Activated CD4-positive, CD25-positive, alpha-beta regulatory T cell (primary cell): Measurements from ENCODE around the gene TIMM17A.

Experiments used
- DNase-seq, 4 experiments: peaks; one replicate each; lab custom pipeline; 2025; lab: John Stamatoyannopoulos, UW

The TIMM17A gene

DNA sequence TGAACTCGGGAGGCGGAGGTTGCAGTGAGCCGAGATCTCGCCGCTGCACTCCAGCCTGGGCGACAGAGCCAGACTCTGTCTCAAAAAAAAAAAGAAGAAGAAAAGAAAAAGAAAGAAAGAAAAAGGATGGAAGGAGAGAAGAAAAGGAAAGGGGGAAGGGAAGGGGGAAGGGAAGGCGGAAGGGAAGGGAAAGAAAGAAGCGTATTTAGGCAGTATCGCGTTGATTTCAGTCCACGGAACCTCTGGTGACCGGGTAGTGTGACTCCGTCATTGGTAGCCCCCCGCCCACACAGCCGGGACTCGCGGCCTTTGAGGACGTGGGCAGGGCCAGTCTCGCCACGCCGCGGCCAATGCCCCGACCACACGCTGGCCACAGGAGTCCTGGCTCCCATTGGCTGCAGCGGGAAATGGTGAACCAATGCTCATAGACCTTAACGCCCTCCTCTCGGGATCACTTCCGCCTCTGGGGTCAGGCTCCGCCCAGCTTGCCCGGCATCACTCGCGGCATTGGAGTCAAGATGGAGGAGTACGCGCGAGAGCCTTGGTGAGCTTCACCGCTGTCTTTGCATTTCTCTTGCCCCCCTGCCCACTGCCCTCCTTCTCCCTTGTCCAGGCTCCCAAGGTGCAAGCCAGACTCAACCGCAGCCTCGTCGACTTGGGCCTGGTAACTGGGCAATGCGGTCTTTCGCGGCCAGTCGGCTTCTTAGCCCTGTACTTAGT, at the start of gene TIMM17A:
TIMM17A (plus strand) TSS at position 495 of the 720 bp plus-strand sequence; CDS start at position 519, 24 bp downstream.
- DNase-seq: peak; percentile 81 to 86 (median 86)

DNA sequence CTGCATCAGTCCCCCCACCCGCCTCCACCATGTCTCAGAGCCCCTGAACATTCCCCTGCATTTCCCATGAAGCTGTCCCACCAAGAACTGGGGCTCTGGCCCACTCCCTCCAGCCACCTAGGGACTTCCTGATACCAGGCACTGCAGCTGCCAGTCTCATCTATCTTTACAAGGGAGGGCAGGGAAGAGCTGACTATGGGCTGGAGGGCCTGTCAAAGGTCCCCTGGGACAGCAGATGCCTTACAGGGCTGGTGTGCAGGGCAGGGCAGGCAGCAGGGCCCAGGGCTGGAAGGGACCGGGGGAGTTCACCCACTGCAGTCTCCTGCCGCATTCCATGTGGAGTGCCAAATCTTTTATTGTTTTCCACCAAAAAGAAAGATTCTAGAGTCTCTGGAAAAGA, 49.0 kb upstream of the TIMM17A start:
- DNase-seq: no peak

DNA sequence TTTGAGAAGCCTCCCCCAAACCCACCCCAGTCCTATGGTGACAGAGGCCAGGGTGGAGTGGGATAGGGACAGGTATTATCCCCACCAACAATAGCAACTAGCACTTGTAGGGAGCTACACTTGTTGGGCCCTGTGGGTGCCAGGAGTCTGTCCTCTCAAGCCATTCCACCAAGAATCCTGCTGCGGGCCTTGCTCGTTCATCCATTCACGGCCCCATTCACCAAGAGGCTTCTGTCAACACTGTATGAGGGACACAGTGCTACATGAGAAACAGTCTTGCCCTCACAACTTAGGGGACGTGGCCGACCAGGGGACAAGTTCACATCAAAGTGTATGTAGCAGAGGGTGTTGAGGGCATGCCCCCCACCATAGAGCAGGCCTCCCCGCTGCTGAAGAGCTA, 47.7 kb upstream of the TIMM17A start:
- no peak for DNase-seq

DNA sequence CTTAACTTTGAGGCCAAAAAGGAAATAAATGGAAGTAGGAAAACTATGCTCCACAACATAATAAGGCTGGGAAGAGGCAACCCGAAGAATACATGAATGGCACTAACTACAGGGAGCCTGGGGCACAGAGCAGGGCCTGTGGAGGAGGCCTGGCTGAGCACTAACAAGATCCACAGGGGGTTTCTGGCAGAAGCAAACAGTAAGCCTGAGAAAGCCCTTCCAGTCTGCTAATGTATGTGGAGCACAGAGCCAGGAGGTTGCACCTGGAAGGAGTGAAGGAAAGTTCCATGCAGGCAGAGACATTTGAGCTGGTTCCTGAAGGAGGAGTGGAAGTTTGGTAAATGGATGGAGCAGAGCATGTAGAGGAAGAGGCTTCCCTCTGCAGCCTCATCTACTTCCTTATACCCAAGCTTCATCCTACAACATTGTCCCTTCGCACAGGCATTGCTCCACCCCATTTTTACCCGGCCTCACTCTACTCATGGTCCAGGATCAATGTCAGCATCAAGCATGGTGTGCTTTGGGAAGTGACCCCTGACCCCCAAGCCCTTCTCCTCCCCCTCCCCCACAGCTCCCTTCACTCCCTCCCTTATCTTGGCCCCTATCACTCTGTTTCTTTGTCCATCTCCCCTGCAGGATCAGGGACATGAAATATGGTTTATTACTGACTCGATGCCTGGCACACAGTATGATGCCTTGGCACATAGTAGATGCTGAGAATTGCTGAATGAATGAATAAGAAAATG, 43.3 kb upstream of the TIMM17A start:
- DNase-seq: no peak

DNA sequence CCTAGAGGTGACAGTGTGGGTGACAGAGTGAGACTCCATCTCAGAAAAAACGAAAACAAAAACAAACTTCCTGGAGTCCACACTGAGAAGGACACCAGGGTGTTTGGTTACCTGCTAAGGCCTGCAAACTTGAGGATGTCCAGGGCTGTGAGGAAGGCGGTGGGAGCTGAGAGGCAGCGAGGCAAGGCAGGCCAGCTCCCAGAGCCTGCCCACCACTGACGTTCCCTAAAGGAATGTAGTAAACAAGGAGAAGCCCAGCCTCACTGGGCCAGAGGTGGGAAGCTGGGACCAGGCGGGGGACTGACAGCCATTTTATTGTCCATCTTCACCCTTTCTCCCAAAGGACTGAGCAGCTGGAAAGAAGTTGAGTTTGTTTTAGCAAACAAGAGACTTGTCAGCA, 42.5 kb upstream of the TIMM17A start:
- DNase-seq: no peak

DNA sequence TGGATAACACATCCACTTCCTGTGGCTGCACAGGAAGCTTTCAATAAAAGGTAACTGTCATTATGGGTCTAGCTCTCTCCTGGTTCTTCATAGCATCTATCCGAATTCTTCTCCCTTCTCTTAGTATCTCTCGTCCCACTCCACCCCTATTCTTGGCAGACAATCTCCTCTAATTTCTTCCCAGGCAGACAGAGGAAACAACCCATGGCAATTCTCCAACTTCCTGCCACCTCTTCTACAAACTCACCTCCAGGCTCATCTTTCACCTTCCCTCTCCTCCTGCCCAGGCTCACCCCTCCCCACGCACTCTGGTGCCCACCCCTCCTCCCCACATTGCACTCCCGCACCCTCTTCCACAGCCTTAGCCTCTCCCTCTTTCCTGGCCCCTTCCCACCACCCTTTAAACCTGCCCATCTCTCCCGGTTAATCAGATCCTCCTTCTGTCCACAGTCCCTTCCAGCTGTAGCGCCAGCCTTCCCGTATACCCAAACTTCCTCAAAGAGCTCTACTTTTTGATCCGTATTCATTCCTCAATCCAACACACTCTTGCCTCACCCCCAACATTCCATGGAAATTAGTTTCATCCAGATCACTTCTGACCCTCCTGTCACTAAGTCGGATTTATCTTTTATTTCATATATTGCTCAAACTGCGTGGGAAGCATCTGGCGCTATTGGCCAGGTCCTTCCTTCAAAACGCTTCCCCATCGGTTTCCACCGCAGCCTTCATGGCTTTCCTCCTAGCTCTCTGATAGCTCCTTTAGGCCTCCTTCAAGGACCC, 40.7 kb upstream of the TIMM17A start:
- no peak for DNase-seq

DNA sequence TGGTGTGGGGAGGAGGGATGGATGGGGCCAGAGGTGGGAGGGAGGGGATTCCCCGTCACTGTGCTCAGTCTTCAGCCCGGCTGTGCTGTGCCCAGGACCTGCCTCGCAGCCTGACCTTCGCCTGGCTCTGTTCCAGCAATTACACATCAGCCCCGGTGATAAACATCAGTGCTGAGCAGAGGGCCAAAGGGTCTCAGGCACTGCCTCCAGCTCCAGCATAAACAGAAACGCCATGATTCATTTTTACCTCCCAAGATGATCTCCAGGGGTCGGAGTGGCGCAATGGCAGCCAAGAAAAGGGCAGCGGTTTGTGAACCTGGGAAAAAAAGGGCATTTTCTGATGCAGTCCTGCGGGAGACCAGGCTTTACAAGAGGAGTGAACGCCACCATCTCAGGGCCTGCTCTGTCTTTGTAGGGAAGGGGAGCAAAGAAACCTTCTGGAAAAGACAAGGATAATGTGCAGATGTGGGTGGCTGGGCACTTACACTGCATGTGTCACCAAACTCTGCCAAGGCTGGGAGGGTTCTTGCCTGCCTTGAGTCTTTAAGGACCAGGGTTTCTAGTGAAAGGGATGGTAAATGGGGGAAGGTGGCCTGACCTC, 38.6 kb upstream of the TIMM17A start:
- no peak for DNase-seq

DNA sequence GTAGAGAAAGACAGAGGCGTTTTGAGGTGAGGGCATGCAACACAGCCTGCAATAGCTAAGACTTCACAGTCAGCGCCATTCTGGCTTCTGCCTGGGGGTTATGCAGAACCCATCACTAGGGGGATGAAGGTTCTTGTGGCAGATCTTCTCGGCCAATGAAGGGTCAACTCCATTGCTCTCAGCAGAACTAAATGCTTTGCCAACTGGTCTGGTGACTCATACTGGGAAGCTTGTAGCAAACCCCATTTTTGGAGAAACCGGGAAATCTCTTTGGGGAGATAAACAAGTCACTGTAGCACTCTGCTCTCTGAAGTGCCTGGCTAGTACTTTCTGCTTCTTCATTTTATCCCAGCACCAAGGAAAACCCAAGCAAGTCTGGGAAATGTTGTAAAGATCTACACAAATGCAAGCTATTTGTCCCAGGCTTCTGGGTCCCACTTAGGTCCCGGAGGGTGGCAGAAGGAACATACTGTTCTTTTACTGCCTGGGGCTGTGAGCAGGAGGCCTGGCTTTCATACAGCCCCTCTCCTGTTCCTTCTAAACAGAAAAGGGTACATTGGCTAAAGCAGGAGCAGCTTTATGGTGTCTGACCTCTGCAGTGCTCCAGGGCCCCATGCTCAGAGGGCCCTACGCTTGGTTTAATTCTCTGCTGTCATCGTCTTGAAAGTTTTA, 37.8 kb upstream of the TIMM17A start:
- DNase-seq: no peak

DNA sequence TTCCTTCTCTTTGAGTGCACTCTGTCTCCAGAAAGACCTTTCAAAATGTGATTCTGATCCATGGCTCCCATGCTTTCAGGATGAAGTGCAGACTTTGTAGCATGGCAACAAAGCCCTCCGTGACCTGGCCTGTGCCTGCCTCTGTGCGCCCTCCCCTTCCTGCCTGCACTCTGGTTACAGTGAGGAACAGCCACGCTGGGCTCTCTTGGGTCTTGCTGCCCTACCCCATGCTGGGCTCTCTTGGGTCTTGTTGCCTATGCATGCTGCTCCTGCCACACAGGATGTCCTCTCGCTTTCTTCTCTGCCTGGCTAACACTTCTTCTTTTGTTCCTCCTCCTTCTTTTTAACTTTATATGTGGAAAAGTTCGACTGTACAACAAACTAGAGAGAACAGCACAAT, 37.0 kb upstream of the TIMM17A start:
- no peak for DNase-seq

DNA sequence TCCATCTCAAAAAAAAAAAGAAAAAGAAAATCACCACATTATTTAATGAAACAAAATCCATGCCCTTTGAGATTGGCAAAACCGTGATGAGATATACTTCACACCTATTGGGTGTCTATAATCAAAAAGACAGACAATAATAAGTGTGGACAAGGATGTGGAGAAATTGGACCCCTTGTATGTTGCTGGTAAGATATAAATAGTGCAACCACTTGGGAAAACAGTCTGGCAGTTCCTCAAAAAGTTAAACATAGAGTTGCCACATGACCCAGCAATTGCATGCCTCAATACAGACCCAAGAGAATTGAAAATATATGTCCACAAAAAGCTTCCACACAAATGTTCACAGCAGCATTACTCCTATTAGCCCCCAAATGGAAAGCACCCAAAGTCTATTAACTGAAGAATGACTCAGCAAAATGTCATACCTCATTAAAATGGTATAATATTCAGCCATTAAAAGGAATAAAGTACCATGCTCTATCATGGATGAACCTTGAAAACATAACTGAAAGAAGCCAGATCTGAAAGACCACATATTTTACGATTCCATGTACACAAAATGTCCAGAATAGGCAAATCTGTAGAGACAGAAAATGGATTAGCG, 33.2 kb upstream of the TIMM17A start:
- DNase-seq: no peak

DNA sequence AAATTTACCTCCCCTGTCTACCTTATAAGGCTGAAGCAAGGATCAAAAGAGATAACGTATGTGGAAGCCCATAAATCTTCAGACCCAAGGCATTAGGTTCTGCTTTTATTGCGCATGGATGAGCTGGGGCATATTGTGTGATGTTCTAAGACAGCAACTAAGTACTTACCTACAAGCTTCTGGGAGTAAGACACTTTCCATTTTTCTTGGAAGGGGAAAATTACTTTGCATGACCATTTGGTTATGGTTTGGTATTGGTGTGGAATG, 30.1 kb upstream of the TIMM17A start:
- DNase-seq: no peak

DNA sequence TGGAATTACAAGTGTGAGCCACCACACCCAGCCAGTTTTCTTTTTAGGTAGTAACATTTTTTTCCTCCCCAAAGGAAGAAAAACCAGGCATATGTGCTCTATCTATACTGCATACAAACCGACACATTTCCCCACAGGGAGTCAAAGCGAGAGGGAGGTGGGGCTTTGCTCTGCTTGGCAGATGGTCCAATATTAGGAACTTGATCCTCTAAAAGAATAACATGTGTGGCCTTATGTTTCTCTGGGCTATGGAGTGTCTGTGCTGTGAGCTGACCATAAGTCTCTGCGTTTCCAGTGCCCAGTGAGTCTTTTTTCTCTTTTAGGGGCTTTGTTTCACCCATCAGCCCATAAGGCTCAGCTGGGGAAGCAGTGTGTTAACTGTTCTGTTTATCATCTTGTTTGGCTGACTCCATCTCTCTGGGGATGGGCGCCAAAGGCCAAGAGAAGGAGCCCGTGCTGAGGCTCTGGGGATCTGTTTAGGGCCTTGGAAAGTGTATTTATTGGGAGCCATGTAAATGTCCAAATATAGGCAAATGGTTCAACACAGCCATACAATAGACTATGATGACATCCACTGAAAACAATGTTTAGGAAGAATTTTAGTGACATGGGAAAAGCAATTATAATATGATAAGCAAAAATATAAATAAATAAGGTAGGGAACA, 29.2 kb upstream of the TIMM17A start:
- no peak for DNase-seq

DNA sequence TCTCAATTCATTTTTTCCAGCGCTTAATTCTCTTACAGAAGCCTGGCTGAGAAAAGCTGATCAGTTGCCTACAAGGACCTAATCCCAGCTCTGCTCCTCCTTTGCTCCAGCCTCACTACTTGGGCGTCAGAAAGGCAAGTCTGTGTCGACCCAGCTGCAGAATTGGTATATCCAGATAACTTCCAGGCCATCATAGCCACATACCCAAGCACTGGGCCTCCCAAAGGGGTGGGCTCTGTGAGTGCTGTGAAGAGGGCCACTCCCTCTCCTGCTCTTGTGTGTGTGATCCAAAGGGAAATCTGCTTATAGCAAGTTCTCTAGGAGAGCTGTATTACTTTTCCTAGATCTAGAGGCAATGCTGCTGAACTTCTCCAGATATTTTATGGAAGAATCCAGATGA, 27.0 kb upstream of the TIMM17A start:
- DNase-seq: no peak

DNA sequence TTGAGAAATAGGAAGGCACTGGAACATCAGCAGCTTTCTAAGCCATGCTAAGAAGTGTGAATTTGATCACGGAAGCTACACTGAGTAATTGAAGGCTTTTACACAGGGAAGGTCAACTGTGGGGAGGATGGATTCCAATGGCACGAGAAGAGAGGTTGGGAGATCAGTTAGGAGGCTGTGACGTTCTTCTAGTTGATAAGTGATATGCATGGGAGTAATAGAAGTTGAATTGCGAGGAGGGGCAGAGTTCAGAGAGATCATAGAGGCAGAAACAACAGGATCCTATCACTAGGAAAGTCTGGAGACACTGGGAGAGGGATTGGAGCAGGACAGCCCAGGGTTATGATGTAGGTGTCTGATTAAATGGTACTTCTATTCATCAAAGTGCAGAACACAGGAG, 25.2 kb upstream of the TIMM17A start:
- DNase-seq: no peak

DNA sequence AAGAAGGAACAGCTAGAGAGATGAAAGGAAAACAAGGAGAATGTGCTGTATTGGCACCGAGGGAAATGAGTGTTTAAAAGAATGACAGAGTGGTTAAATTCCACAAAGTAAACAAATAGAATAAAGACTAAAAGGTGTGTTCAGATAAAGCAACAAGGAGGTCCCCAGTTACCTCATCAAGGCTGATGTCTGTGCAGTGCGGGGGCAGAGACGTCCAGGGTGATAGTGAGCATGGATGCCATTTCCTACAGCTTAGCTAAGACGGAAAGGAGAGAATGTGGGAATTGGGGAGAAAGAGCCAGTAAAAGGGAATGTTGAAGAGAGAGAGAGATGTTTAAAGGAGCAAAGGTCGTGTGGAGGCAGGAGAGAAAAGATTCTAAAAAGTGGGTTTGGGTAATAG, 24.5 kb upstream of the TIMM17A start:
- no peak for DNase-seq

DNA sequence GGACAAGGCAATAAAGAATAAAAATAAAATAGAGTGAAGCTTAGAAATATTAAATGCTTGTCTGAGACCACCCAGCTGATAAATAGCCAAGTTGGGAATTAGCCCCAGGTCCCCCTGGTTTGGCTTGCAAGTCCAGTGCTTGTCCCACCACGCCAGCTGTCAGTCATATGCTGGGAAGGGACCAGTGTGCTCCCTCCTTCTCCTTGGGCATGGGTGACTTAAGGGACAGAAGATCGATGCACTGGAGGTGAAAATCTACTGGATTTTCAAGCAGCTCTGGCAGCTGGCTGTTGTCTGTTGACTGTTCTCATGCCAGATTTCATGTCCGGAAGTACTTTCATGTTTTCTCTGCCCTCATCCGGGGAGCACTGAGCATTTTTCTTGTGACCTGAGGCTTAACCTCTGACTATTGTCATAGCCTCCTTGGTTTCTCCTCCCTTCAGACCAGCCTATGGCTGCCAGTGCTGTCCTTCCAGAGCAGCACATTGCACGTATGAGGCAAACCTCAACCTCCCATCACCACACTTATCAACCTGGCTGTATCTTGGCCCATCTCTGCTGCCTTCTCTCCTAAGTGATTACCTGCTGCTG, 21.4 kb upstream of the TIMM17A start:
- DNase-seq: no peak

DNA sequence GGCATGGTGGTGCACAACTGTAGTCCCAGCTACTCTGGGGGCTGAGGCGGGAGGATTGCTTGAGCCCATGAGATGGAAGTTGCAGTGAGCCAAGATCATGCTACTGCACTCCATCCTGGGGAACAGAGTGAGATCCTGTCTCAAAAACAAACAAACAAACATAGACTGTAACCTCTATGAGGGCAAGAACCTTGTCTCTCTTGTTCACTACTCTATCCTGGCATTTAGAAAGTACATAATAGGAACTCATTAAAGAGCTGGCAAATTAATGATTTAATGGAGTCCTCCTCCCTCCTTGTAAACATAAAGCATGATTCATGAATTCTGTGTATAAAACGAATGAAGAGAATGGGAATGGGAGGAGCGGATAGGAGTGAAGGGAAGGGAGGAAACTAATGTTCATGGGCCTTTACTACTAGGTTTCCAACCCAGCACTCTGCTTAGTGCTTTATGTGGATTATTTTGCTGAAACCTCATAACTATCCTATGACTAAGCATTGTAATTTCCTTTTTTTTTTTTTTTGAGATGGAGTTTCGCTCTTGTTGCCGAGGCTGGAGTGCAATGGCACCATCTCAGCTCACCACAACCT, 17.6 kb upstream of the TIMM17A start:
- no peak for DNase-seq

DNA sequence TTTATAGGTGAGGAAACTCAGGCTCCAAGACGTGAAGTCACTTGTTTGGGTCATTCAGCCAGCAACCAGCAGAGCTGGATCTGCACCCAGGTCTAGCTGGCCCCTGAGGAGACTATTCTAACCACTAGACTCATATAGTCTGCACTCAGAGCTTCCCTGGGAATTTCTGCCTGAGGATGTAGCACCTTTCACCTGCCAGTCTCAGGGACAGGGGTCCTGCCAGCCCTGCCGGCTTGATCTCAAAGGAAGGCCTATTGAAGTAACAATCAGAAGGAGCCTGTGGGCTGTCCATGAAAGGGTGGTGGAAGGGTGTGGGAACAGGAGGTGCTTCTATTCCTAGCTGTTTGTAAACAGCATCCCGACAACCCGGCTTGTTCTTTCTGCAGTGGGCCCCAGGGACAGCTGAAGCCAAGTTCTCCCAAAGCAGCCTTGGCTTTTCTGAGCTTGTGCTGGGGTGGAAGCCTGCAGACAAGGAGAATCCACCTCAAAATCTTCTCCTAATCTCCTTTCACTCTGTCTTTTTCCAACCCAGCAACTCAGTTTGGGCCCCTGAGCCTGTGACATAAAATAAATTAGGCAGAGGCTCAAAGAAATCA, 16.8 kb upstream of the TIMM17A start:
- DNase-seq: no peak

DNA sequence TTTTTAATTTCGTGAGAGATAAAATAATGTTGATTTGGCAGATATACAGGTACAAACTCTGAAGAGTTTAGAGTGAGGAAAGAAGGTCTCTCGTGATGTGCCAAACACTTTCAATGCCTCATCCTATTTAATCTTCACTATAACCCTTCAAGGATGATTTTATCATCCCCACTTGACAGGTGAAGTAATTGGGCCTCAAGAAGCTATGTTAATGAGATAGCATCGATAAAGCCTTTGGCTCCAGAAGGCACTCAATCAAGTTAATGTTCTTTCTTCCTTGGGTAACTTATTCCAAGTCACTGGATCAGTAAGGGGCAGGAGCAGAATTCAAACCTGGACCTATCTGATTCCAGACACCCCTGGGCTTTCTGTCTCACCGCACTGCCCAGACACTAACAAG, 16.2 kb upstream of the TIMM17A start:
- no peak for DNase-seq

DNA sequence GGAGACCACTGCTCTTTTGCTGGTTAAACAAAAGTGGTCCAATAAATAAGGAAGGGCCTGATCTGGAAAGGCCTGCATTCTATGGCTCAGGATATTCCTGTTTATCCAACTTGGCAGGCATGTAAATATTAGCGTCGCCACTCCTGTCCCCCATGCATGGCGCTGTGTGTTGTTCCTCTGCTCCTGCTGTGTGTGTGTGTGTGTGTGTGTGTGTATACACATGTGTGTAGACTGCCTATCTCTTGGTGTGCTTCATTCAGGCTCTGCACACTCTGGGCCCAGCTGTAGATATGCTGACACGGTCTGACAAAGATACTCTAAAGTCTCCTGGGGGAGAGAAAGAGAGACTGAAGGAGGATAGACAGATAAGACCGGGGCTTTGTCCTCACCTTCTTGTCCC, 15.7 kb upstream of the TIMM17A start:
- DNase-seq: no peak
